WTC11 (cell line): ENCODE results near the gene ARHGAP20. TPM values are rescaled to one million over a fixed set of nuclear protein-coding genes. Genes with fewer than 3 reads are reported as not detected.

Experiments used
- ATAC-seq: fragments of 200-7000 bp; cut with Tn5 transposase; 2 replicates; pipeline ENCODE4 v1.10.0; 2021; ENCODE audit warnings: mild to moderate bottlenecking, moderate library complexity
- CTCF ChIA-PET: fragments of 300-600 bp; sonication (Branson Sonifier 250); formaldehyde crosslinking; loops from one replicate; lab custom pipeline; 2021; ENCODE audit warnings: antibody characterized with exemption; lab: Charles Lee
- POLR2A ChIA-PET: fragments of 350-600 bp; sonication (Branson Sonifier 250); formaldehyde crosslinking; loops from one replicate; lab custom pipeline; 2021; ENCODE audit warnings: antibody characterized with exemption; lab: Charles Lee
- DNase-seq: peaks from one replicate; pipeline ENCODE4 v3.0.0; 2021; ENCODE audit warnings: low spot score
- H3K27ac Mint-ChIP-seq: 2 replicates; pipeline ENCODE4 v1.8.0; 2021; ENCODE audit warnings: mixed read lengths
- H3K27me3 Mint-ChIP-seq: 2 replicates; pipeline ENCODE4 v1.8.0; 2021; ENCODE audit warnings: low read depth, mild to moderate bottlenecking, moderate library complexity, mixed read lengths
- H3K36me3 Mint-ChIP-seq: 2 replicates; pipeline ENCODE4 v1.8.0; 2021; ENCODE audit warnings: mixed read lengths
- H3K4me1 Mint-ChIP-seq: 2 replicates; pipeline ENCODE4 v1.8.0; 2022; ENCODE audit warnings: mixed read lengths
- H3K4me3 Mint-ChIP-seq: 2 replicates; pipeline ENCODE4 v1.8.0; 2021; ENCODE audit warnings: mild to moderate bottlenecking, moderate library complexity, mixed read lengths
- H3K9me3 Mint-ChIP-seq: 2 replicates; pipeline ENCODE4 v1.8.0; 2021; ENCODE audit warnings: mixed read lengths
- AFF4 ChIP-seq: sonication (generic); formaldehyde crosslinking; IDR thresholded peaks from 2 replicates; pipeline ENCODE4 v1.8.1; 2023; ENCODE audit warnings: mild to moderate bottlenecking, missing genetic modification reagents, borderline replicate concordance
- CDX4 ChIP-seq: fragments of 250-450 bp; sonication (Bioruptor Pico); IDR thresholded peaks from 2 replicates; pipeline ENCODE4 v1.9.0; 2021; ENCODE audit warnings: moderate library complexity, mild to moderate bottlenecking, inconsistent platforms, borderline replicate concordance
- CREB1 ChIP-seq: sonication (generic); formaldehyde crosslinking; IDR thresholded peaks from 2 replicates; pipeline ENCODE4 v1.8.0; 2023; ENCODE audit warnings: mild to moderate bottlenecking, missing genetic modification reagents
- E2F1 ChIP-seq: sonication (generic); formaldehyde crosslinking; IDR thresholded peaks from 2 replicates; pipeline ENCODE4 v1.8.0; 2022; ENCODE audit warnings: mild to moderate bottlenecking, missing genetic modification reagents
- E2F5 ChIP-seq: sonication (generic); formaldehyde crosslinking; IDR thresholded peaks from 2 replicates; pipeline ENCODE4 v1.8.1; 2022; ENCODE audit warnings: mild to moderate bottlenecking, moderate library complexity, missing genetic modification reagents
- FOXP1 ChIP-seq: sonication (generic); formaldehyde crosslinking; IDR thresholded peaks from 2 replicates; pipeline ENCODE4 v1.8.0; 2022; ENCODE audit warnings: missing genetic modification reagents, mild to moderate bottlenecking, moderate library complexity, borderline replicate concordance
- GABPB1 ChIP-seq: sonication (generic); formaldehyde crosslinking; IDR thresholded peaks from 2 replicates; pipeline ENCODE4 v1.8.1; 2023; ENCODE audit warnings: mild to moderate bottlenecking, missing genetic modification reagents
- HMGA2 ChIP-seq: fragments of 250-450 bp; sonication (Bioruptor Pico); IDR thresholded peaks from 2 replicates; pipeline ENCODE4 v1.4.0; 2021; ENCODE audit warnings: mild to moderate bottlenecking, moderate library complexity
- IRF1 ChIP-seq: sonication (generic); formaldehyde crosslinking; IDR thresholded peaks from 2 replicates; pipeline ENCODE4 v1.8.0; 2023; ENCODE audit warnings: missing genetic modification reagents
- NFE2L1 ChIP-seq: sonication (generic); formaldehyde crosslinking; IDR thresholded peaks from 2 replicates; pipeline ENCODE4 v1.8.1; 2023; ENCODE audit warnings: missing genetic modification reagents
- NR3C1 ChIP-seq: sonication (generic); formaldehyde crosslinking; conservative IDR thresholded peaks from 2 replicates; pipeline ENCODE4 v1.8.1; 2023; ENCODE audit warnings: low read depth, mild to moderate bottlenecking, missing genetic modification reagents
- PREB ChIP-seq: sonication (generic); formaldehyde crosslinking; IDR thresholded peaks from 2 replicates; pipeline ENCODE4 v1.8.1; 2022; ENCODE audit warnings: mild to moderate bottlenecking, missing genetic modification reagents, moderate library complexity, borderline replicate concordance
- RELA ChIP-seq: sonication (generic); formaldehyde crosslinking; IDR thresholded peaks from 2 replicates; pipeline ENCODE4 v1.8.1; 2022; ENCODE audit warnings: missing genetic modification reagents, mild to moderate bottlenecking, borderline replicate concordance
- TEAD4 ChIP-seq: sonication (generic); formaldehyde crosslinking; IDR thresholded peaks from 2 replicates; pipeline ENCODE4 v1.8.0; 2022; ENCODE audit warnings: mild to moderate bottlenecking, missing genetic modification reagents
- ZMAT4 ChIP-seq: fragments of 250-450 bp; sonication (Bioruptor Pico); IDR thresholded peaks from 2 replicates; pipeline ENCODE4 v1.9.0; 2021; ENCODE audit warnings: mild to moderate bottlenecking
- ZNF263 ChIP-seq: sonication (generic); formaldehyde crosslinking; IDR thresholded peaks from 2 replicates; pipeline ENCODE4 v1.8.1; 2022; ENCODE audit warnings: low read depth, mild to moderate bottlenecking, moderate library complexity, missing genetic modification reagents
- ZNF671 ChIP-seq: fragments of 250-450 bp; sonication (Bioruptor Pico); IDR thresholded peaks from 2 replicates; pipeline ENCODE4 v1.8.0; 2021; ENCODE audit warnings: mild to moderate bottlenecking
- total RNA-seq: library from RNA; stranded (reverse); gene quantifications from 3 replicates; pipeline ENCODE4 v1.2.3, GENCODE V29; 2021

ARHGAP20 gene
- total RNA-seq, 1 experiment from 2014 or later: 0.15 TPM

GRCh38 chr11:110691926-110692325 is 20.3 kb downstream of the ARHGAP20 start:
- TF ChIP-seq NFE2L1 (CRISPR knock-in tag): no peak
- TF ChIP-seq E2F5 (CRISPR knock-in tag): no peak
- no peak for TF ChIP-seq AFF4 (CRISPR knock-in tag)
- no peak for TF ChIP-seq IRF1 (CRISPR knock-in tag)
- no peak for TF ChIP-seq E2F1 (CRISPR knock-in tag)
- no peak for TF ChIP-seq CREB1
- TF ChIP-seq RELA: no peak
- no peak for TF ChIP-seq PREB (CRISPR knock-in tag)
- TF ChIP-seq FOXP1: no peak
- TF ChIP-seq TEAD4 (CRISPR knock-in tag): no peak
- TF ChIP-seq GABPB1 (CRISPR knock-in tag): no peak
- TF ChIP-seq CDX4 (CRISPR knock-in tag): no peak
- no peak for TF ChIP-seq ZNF671
- TF ChIP-seq NR3C1 (CRISPR knock-in tag): no peak
- POLR2A ChIA-PET: no interaction called here
- Mint-ChIP-seq H3K27me3 (no peaks in the 10 kb centered on the region), H3K9me3 (peaks cover 3% of the 10 kb centered on the region; the same call in 1 of the 2 replicates), H3K36me3 (no peaks in the 10 kb centered on the region), H3K27ac (no peak overlapping the region), H3K4me1 (no peaks in the 10 kb centered on the region), H3K4me3 (no peak overlapping the region)
- DNase-seq (no peak), ATAC-seq (no peak)
- CTCF ChIA-PET: no interaction called here

- Mint-ChIP-seq H3K36me3 (no peaks in the 10 kb centered on the region), H3K4me1 (no peaks in the 10 kb centered on the region), H3K27ac (no peak overlapping the region), H3K27me3 (no peaks in the 10 kb centered on the region), H3K9me3 (no peaks in the 10 kb centered on the region), H3K4me3 (no peak overlapping the region)
- POLR2A ChIA-PET: interaction anchor here (0.7 kb wide), 1 partner anchor 220 kb away, joined by 6 read pairs; no protein-coding TSS in a partner anchor
- ATAC-seq (no peak), DNase-seq (no peak)
- CTCF ChIA-PET: interaction anchor here (0.6 kb wide), 1 partner anchor 533 kb away, joined by 3 read pairs; no protein-coding TSS in a partner anchor
- TF ChIP-seq GABPB1 (CRISPR knock-in tag) (no peak), HMGA2 (CRISPR knock-in tag) (peak; percentile 97), ZNF263 (CRISPR knock-in tag) (no peak), ZMAT4 (CRISPR knock-in tag) (no peak)
Observed at GRCh38 chr11:110689306-110689705, 22.9 kb downstream of the ARHGAP20 start.
